Measurements from ENCODE around the gene KPNA1.

The KPNA1 gene

DNA sequence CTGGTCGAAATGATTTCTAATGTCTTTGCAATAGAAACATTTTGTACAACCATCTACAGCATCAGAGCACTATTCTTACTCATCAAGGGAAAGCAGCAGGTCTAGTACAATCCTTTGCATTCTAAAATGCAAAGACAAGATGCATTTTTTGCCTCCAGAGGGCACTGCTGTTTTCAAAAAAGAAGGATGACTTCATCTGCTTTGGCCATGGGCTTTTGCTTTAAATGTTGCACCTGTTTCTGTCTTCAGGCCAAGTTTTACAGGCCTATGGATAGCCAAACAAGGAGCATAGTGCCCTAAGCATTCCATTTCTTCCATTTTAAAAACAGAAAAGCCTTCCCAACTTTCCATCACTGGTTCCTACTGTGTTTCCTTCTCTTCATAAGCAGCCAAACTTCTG, 45.9 kb upstream of the KPNA1 start:
- Histone ChIP-seq H3K9me3 (ENCODE audit: severe bottlenecking) (no peaks in the 10 kb centered on the region), H3K4me3 (ENCODE audit: severe bottlenecking) (no peak overlapping the region), H3K36me3 (ENCODE audit: low read depth) (peaks cover 31% of the 10 kb centered on the region), H3K27me3 (ENCODE audit: insufficient read depth, poor library complexity, severe bottlenecking) (no peaks in the 10 kb centered on the region), H3K4me1 (ENCODE audit: insufficient read depth, poor library complexity, severe bottlenecking) (no peaks in the 10 kb centered on the region), H3K27ac (ENCODE audit: poor library complexity, severe bottlenecking) (no peak overlapping the region)
- DNase-seq (ENCODE audit: low spot score) = no peak
- TF ChIP-seq CTCF (IDR thresholded peaks at IDR 0.05; ENCODE audit: poor library complexity, severe bottlenecking) = peak; percentile 73
- no peak for ATAC-seq (ENCODE audit: low read depth)

- ATAC-seq (ENCODE audit: low read depth) (no peak), DNase-seq (ENCODE audit: low spot score) (no peak)
- Histone ChIP-seq H3K4me3 (ENCODE audit: severe bottlenecking) (no peak overlapping the region), H3K27me3 (ENCODE audit: insufficient read depth, poor library complexity, severe bottlenecking) (no peaks in the 10 kb centered on the region), H3K4me1 (ENCODE audit: insufficient read depth, poor library complexity, severe bottlenecking) (no peaks in the 10 kb centered on the region), H3K9me3 (ENCODE audit: severe bottlenecking) (no peaks in the 10 kb centered on the region), H3K27ac (ENCODE audit: poor library complexity, severe bottlenecking) (no peak overlapping the region), H3K36me3 (ENCODE audit: low read depth) (peaks cover 39% of the 10 kb centered on the region)
- no peak for TF ChIP-seq CTCF (IDR thresholded peaks at IDR 0.05; ENCODE audit: poor library complexity, severe bottlenecking)
These were observed 45.2 kb upstream of the KPNA1 start for GRCh38 chr3:122559906-122560305.

DNA sequence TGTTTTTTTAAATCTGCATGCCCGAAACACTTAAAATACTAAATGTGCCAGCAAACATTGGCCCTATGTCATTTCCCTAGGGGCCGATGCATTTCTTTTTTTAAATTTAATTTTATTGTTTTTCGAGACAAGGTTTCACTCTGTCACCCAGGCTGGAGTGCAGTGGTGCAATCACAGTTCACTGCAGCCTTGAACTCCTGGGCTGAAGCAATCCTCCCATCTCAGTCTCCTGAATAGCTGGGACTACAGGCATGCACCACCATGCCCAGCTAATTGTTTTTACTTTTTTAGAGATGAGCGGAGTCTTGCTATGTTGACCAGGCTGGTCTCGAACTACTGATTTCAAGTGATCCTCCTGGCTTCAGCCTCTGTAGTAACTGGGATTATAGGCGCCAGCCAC, 43.9 kb upstream of the KPNA1 start:
- no peak for TF ChIP-seq CTCF (IDR thresholded peaks at IDR 0.05; ENCODE audit: poor library complexity, severe bottlenecking)
- H3K9me3 ChIP-seq (ENCODE audit: severe bottlenecking) = no peaks in the 10 kb centered on the region
- DNase-seq (ENCODE audit: low spot score) (no peak), ATAC-seq (ENCODE audit: low read depth) (no peak)
- no peak overlapping the region for H3K27ac ChIP-seq (ENCODE audit: poor library complexity, severe bottlenecking)
- H3K4me1 ChIP-seq (ENCODE audit: insufficient read depth, poor library complexity, severe bottlenecking) = no peaks in the 10 kb centered on the region
- peaks cover 46% of the 10 kb centered on the region for H3K36me3 ChIP-seq (ENCODE audit: low read depth)
- no peaks in the 10 kb centered on the region for H3K27me3 ChIP-seq (ENCODE audit: insufficient read depth, poor library complexity, severe bottlenecking)
- no peak overlapping the region for H3K4me3 ChIP-seq (ENCODE audit: severe bottlenecking)

GRCh38 chr3:122557356-122557755, 42.6 kb upstream of the KPNA1 start:
- DNase-seq (ENCODE audit: low spot score) = no peak
- Histone ChIP-seq H3K4me3 (ENCODE audit: severe bottlenecking) (no peak overlapping the region), H3K27ac (ENCODE audit: poor library complexity, severe bottlenecking) (no peak overlapping the region), H3K36me3 (ENCODE audit: low read depth) (peaks cover 57% of the 10 kb centered on the region), H3K9me3 (ENCODE audit: severe bottlenecking) (no peaks in the 10 kb centered on the region), H3K27me3 (ENCODE audit: insufficient read depth, poor library complexity, severe bottlenecking) (no peaks in the 10 kb centered on the region), H3K4me1 (ENCODE audit: insufficient read depth, poor library complexity, severe bottlenecking) (no peaks in the 10 kb centered on the region)
- no peak for ATAC-seq (ENCODE audit: low read depth)
- no peak for TF ChIP-seq CTCF (IDR thresholded peaks at IDR 0.05; ENCODE audit: poor library complexity, severe bottlenecking)

- no peak overlapping the region for H3K27ac ChIP-seq (ENCODE audit: poor library complexity, severe bottlenecking)
- no peak for TF ChIP-seq CTCF (IDR thresholded peaks at IDR 0.05; ENCODE audit: poor library complexity, severe bottlenecking)
- no peaks in the 10 kb centered on the region for H3K4me1 ChIP-seq (ENCODE audit: insufficient read depth, poor library complexity, severe bottlenecking)
- no peaks in the 10 kb centered on the region for H3K27me3 ChIP-seq (ENCODE audit: insufficient read depth, poor library complexity, severe bottlenecking)
- DNase-seq (ENCODE audit: low spot score) (no peak), ATAC-seq (ENCODE audit: low read depth) (peak; percentile 71; the same call in 2 of the 3 replicates)
- H3K36me3 ChIP-seq (ENCODE audit: low read depth) = peaks cover 62% of the 10 kb centered on the region
- no peak overlapping the region for H3K4me3 ChIP-seq (ENCODE audit: severe bottlenecking)
- no peaks in the 10 kb centered on the region for H3K9me3 ChIP-seq (ENCODE audit: severe bottlenecking)
These were observed 40.7 kb upstream of the KPNA1 start for GRCh38 chr3:122555275-122556071.

Measured in RWPE2 (cell line).